OCI-M2 (cell line): ENCODE measurements around the gene SDE2.
"Not testable (repeated sequence)": the region's sequence is repeated elsewhere in the genome, so short reads cannot be mapped to it uniquely, and the experiment has no call there.

Source experiments
- DNase-seq: peaks from one replicate; lab custom pipeline; 2025; ENCODE audit not compliant: unreplicated experiment; lab: John Stamatoyannopoulos, UW

SDE2 gene

GRCh38 chr1:226007126-226007892, 8.2 kb upstream of the SDE2 start:
- not testable (repeated sequence) for DNase-seq

GRCh38 chr1:226006686-226007085, 7.5 kb upstream of the SDE2 start:
- no peak for DNase-seq

- DNase-seq: no peak
Measured at GRCh38 chr1:226004396-226004795, 5.3 kb upstream of the SDE2 start.

- no peak for DNase-seq
Measured at GRCh38 chr1:226003502-226004170, 4.5 kb upstream of the SDE2 start.

- peak; percentile 69 for DNase-seq
Measured at GRCh38 chr1:226002667-226003501, 3.7 kb upstream of the SDE2 start.

GRCh38 chr1:226001963-226002666, 3.0 kb upstream of the SDE2 start:
- DNase-seq: peak; percentile 33

- DNase-seq: no peak
Measured at GRCh38 chr1:226001088-226001487, 1.9 kb upstream of the SDE2 start.

GRCh38 chr1:226000493-226001081, 1.4 kb upstream of the SDE2 start:
- not testable (repeated sequence) for DNase-seq

GRCh38 chr1:225999912-226000337, 782 bp upstream of the SDE2 start:
- no peak for DNase-seq

GRCh38 chr1:225998560-225999226, 450 bp downstream of the SDE2 start:
- DNase-seq: no peak

GRCh38 chr1:225996946-225997545, 2.1 kb downstream of the SDE2 start:
- DNase-seq: no peak

GRCh38 chr1:225995919-225996864, 3.0 kb downstream of the SDE2 start:
- no peak for DNase-seq

GRCh38 chr1:225990705-225991464, 8.3 kb downstream of the SDE2 start:
- no peak for DNase-seq

GRCh38 chr1:225987491-225988316, 11.4 kb downstream of the SDE2 start:
- no peak for DNase-seq

GRCh38 chr1:225981714-225982113, 17.4 kb downstream of the SDE2 start:
- DNase-seq: no peak

- DNase-seq: no peak
Measured at GRCh38 chr1:225980005-225980836, 18.9 kb downstream of the SDE2 start.
